HEK293 (cell line): ENCODE data around the gene EMC7.

Experiments used
- CTCF ChIA-PET: fragments of 350-600 bp; formaldehyde crosslinking; extraction: SDS; loops from one replicate; lab custom pipeline; 2021; ENCODE audit warnings: antibody characterized with exemption; lab: Yijun Ruan, JAX
- POLR2A ChIA-PET: fragments of 300-600 bp; formaldehyde crosslinking; extraction: SDS; loops from one replicate; lab custom pipeline; 2020; ENCODE audit warnings: antibody characterized with exemption, inconsistent platforms; lab: Yijun Ruan, JAX
- H3K27ac ChIP-seq: fragments of 200-500 bp; sonication (Bioruptor generic); 2 replicates; pipeline ENCODE4 v1.5.1; 2014; ENCODE audit warnings: low read depth, low read length, control low read depth, inconsistent platforms; ENCODE audit errors: extremely low read depth
- H3K36me3 ChIP-seq, 2 experiments: fragments of 200-500 bp in 1 of 2; sonication (Bioruptor generic) in 1 of 2; 1 replicate in 1 of 2; 2 replicates in 1 of 2; pipeline ENCODE4 v1.5.1; 2014 to 2017; ENCODE audit warnings: inconsistent platforms in 2 of 2, low read length in 2 of 2; ENCODE audit not compliant: control insufficient read depth in 2 of 2, insufficient read depth in 1 of 2
- H3K4me1 ChIP-seq: fragments of 200-500 bp; sonication (Bioruptor generic); 2 replicates; pipeline ENCODE4 v1.5.1; 2014; ENCODE audit warnings: mild to moderate bottlenecking, low read length, inconsistent platforms; ENCODE audit not compliant: control insufficient read depth, insufficient read depth
- H3K4me3 ChIP-seq: 2 replicates; pipeline ENCODE4 v1.5.1; 2011; ENCODE audit warnings: low read depth, mild to moderate bottlenecking, control low read depth, low read length, moderate library complexity
- H3K9me3 ChIP-seq: fragments of 200-500 bp; sonication (Bioruptor generic); 2 replicates; pipeline ENCODE4 v1.5.1; 2014; ENCODE audit warnings: low read depth, low read length, inconsistent platforms; ENCODE audit not compliant: control insufficient read depth, insufficient read depth
- BCL11A ChIP-seq: fragments of 450-650 bp; formaldehyde crosslinking; IDR thresholded peaks from 2 replicates; pipeline ENCODE4 v1.5.1; 2016; ENCODE audit warnings: low read depth, missing biosample characterization, missing genetic modification characterization
- KLF7 ChIP-seq: fragments of 450-650 bp; formaldehyde crosslinking; IDR thresholded peaks from 2 replicates; pipeline ENCODE4 v1.5.1; 2016; ENCODE audit warnings: missing biosample characterization, missing genetic modification characterization, borderline replicate concordance
- KLF8 ChIP-seq: fragments of 450-650 bp; formaldehyde crosslinking; IDR thresholded peaks from 2 replicates; pipeline ENCODE4 v1.5.1; 2016; ENCODE audit warnings: missing biosample characterization, missing genetic modification characterization
- REPIN1 ChIP-seq: fragments of 450-650 bp; formaldehyde crosslinking; IDR thresholded peaks from 2 replicates; pipeline ENCODE4 v1.5.1; 2017; ENCODE audit warnings: missing biosample characterization, missing genetic modification characterization, low read depth
- ZBTB48 ChIP-seq: fragments of 450-650 bp; formaldehyde crosslinking; IDR thresholded peaks from 2 replicates; pipeline ENCODE4 v1.5.1; 2016; ENCODE audit warnings: missing biosample characterization, missing genetic modification characterization
- ZNF133 ChIP-seq: fragments of 450-650 bp; formaldehyde crosslinking; IDR thresholded peaks from 2 replicates; pipeline ENCODE4 v1.5.1; 2016; ENCODE audit warnings: missing biosample characterization, missing genetic modification characterization
- ZNF140 ChIP-seq: fragments of 450-650 bp; formaldehyde crosslinking; IDR thresholded peaks from 2 replicates; pipeline ENCODE4 v1.5.1; 2016; ENCODE audit warnings: missing biosample characterization, missing genetic modification characterization
- ZNF175 ChIP-seq: fragments of 450-650 bp; formaldehyde crosslinking; IDR thresholded peaks from 2 replicates; pipeline ENCODE4 v1.5.1; 2016; ENCODE audit warnings: missing biosample characterization, missing genetic modification characterization
- ZNF211 ChIP-seq: fragments of 450-650 bp; formaldehyde crosslinking; IDR thresholded peaks from 2 replicates; pipeline ENCODE4 v1.5.1; 2016; ENCODE audit warnings: low read depth, missing biosample characterization, missing genetic modification characterization
- ZNF394 ChIP-seq: fragments of 450-650 bp; formaldehyde crosslinking; IDR thresholded peaks from 2 replicates; pipeline ENCODE4 v1.5.1; 2016; ENCODE audit warnings: missing biosample characterization, missing genetic modification characterization, mild to moderate bottlenecking, moderate library complexity, borderline replicate concordance
- ZNF473 ChIP-seq: fragments of 450-650 bp; formaldehyde crosslinking; IDR thresholded peaks from 2 replicates; pipeline ENCODE4 v1.5.1; 2017; ENCODE audit warnings: missing biosample characterization, missing genetic modification characterization
- ZNF510 ChIP-seq: fragments of 450-650 bp; formaldehyde crosslinking; IDR thresholded peaks from 2 replicates; pipeline ENCODE4 v1.5.1; 2018; ENCODE audit warnings: mild to moderate bottlenecking, missing genetic modification characterization, missing biosample characterization; ENCODE audit not compliant: insufficient replicate concordance
- ZNF600 ChIP-seq: fragments of 450-650 bp; formaldehyde crosslinking; IDR thresholded peaks from 2 replicates; pipeline ENCODE4 v1.5.1; 2016; ENCODE audit warnings: missing biosample characterization, missing genetic modification characterization
- ZNF621 ChIP-seq: fragments of 450-650 bp; formaldehyde crosslinking; IDR thresholded peaks from 2 replicates; pipeline ENCODE4 v1.5.1; 2017; ENCODE audit warnings: missing biosample characterization, missing genetic modification characterization
- ZNF701 ChIP-seq: fragments of 450-650 bp; formaldehyde crosslinking; IDR thresholded peaks from 2 replicates; pipeline ENCODE4 v1.5.1; 2016; ENCODE audit warnings: missing biosample characterization, missing genetic modification characterization
- TF ChIP-seq, protein P1 (sequence below): fragments of 450-650 bp; formaldehyde crosslinking; IDR thresholded peaks from 2 replicates; pipeline ENCODE4 v1.5.1; 2017; ENCODE audit warnings: missing biosample characterization, missing genetic modification characterization
- TF ChIP-seq, protein P2 (sequence below): fragments of 450-650 bp; IDR thresholded peaks from 2 replicates; pipeline ENCODE4 v1.5.1; 2018; ENCODE audit warnings: missing biosample characterization, missing genetic modification characterization
- TF ChIP-seq, protein P3 (sequence below): fragments of 450-650 bp; formaldehyde crosslinking; IDR thresholded peaks from 2 replicates; pipeline ENCODE4 v1.5.1; 2016; ENCODE audit warnings: missing biosample characterization, missing genetic modification characterization, low read depth
- TF ChIP-seq, protein P4 (sequence below): fragments of 450-650 bp; formaldehyde crosslinking; IDR thresholded peaks from 2 replicates; pipeline ENCODE4 v1.5.1; 2016; ENCODE audit warnings: missing biosample characterization, missing genetic modification characterization, low read depth
- TF ChIP-seq, protein P5 (sequence below): sonication (generic); formaldehyde crosslinking; IDR thresholded peaks from 2 replicates; pipeline ENCODE4 v1.8.1; 2022; ENCODE audit warnings: mild to moderate bottlenecking, moderate library complexity, missing genetic modification reagents
- TF ChIP-seq, protein P6 (sequence below): fragments of 450-650 bp; formaldehyde crosslinking; IDR thresholded peaks from 2 replicates; pipeline ENCODE4 v1.5.1; 2016; ENCODE audit warnings: missing biosample characterization, missing genetic modification characterization

EMC7 gene

DNA sequence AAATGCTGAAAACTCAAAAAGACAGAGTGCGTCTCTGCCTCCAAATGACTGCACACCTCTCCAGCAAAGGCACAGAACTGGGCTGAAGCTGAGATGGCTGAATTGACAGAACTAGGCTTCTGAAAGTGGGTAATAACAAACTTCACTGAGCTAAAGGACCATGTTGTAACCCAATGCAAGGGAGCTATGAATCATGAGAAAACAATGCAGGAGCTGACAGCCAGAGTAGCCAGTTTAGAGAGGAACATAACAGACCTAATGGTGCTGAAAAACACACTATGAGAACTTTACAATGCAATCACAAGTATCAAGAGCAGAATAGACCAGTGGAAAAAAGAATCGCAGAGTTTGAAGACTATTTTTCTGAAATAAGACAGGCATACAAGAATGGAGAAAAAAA is 52.5 kb downstream of the EMC7 start (continued):
- TF ChIP-seq, protein P1, sequence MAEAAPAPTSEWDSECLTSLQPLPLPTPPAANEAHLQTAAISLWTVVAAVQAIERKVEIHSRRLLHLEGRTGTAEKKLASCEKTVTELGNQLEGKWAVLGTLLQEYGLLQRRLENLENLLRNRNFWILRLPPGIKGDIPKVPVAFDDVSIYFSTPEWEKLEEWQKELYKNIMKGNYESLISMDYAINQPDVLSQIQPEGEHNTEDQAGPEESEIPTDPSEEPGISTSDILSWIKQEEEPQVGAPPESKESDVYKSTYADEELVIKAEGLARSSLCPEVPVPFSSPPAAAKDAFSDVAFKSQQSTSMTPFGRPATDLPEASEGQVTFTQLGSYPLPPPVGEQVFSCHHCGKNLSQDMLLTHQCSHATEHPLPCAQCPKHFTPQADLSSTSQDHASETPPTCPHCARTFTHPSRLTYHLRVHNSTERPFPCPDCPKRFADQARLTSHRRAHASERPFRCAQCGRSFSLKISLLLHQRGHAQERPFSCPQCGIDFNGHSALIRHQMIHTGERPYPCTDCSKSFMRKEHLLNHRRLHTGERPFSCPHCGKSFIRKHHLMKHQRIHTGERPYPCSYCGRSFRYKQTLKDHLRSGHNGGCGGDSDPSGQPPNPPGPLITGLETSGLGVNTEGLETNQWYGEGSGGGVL (tag by site-specific recombination): no peak
- TF ChIP-seq, protein P2, sequence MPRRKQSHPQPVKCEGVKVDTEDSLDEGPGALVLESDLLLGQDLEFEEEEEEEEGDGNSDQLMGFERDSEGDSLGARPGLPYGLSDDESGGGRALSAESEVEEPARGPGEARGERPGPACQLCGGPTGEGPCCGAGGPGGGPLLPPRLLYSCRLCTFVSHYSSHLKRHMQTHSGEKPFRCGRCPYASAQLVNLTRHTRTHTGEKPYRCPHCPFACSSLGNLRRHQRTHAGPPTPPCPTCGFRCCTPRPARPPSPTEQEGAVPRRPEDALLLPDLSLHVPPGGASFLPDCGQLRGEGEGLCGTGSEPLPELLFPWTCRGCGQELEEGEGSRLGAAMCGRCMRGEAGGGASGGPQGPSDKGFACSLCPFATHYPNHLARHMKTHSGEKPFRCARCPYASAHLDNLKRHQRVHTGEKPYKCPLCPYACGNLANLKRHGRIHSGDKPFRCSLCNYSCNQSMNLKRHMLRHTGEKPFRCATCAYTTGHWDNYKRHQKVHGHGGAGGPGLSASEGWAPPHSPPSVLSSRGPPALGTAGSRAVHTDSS (tag by site-specific recombination): no peak
- no peak for TF ChIP-seq KLF8
- TF ChIP-seq ZNF600 (tag by site-specific recombination): no peak

DNA sequence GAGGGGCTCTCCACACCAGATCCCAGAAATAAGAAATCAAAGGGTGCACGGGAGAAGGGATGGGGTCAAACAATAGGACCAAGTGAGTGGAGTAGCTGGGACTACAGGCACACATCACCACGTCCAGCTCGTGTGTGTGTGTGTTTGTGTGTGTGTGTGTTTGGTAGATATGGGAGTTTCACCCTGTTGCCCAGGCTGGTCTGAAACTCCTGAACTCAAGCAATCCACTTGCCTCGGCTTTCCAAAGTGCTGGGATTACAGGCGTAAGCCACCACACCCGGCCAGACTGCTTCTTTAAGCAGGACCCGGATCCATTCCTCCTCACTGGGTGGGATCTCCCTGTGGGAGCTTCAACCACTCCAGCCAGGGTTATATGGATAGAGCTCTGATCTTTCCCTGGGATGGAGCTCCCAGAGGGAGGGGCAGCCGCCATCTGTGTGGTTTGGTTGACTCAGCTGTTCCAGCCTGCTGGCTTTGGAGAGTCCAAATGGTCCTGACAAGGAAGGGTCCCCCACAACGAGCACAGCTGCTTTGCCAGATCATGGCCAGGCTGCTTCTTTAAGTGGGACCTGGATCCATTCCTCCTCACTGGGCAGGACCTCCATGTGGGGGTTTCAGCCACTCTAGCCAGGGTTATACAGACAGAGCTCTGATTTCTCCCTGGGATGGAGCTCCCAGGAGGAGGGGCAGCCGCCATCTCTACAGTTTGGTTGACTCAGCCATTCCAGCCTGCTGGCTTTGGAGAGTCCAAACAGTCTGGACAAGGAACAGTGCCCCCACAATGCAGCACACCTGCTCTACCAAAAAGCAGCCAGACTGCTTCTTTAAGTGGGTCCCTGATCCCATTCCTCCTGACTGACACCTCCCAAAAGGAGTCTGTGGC is 53.5 kb downstream of the EMC7 start:
- Histone ChIP-seq H3K27ac (no peak overlapping the region), H3K9me3 (no peaks in the 10 kb centered on the region), H3K36me3 (no peaks in the 10 kb centered on the region), H3K4me1 (no peaks in the 10 kb centered on the region), H3K4me3 (no peak overlapping the region)
- TF ChIP-seq ZNF621 (tag by site-specific recombination) (no peak), ZNF133 (no peak), ZNF394 (tag by site-specific recombination) (peak; percentile 28; the same call in 1 of the 2 replicates), ZNF510 (tag by site-specific recombination) (no peak)
- POLR2A ChIA-PET: no interaction called here
- CTCF ChIA-PET: interaction anchor here (1.0 kb wide), 1 partner anchor 14 kb away, joined by 4 read pairs; no protein-coding TSS in a partner anchor

DNA sequence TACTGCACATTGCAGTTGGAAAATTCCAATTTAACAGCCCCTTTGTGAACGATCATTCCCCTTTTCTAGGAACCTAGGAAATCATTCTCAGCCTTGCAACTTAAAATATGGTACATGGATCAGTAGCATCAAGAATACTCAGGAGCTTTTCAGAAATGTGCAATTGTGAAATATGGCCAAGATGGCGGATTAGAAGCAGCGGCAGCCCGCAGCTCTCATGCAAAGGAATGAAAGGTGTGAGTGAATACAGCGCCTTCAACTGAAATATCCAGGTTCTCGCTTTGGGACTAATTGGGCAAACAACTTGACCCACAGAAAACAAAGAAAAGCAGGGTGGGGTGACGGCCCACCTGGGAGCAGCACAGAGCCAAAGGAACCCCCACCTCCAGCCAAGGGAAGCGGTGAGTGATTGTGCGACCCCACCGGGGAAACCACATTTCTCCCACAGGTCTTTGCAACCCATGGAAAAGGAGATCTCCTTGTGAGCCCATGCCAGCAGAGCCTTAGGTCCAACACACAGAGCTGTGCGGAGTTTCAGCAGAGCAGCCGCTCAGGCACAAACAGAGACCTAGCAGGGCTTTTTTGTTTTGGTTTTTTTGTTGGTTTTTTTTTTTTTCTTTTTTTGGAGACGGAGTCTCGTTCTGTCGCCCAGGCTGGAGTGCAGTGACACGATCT is 55.1 kb downstream of the EMC7 start:
- ChIA-PET POLR2A (no interaction called here), CTCF (interaction anchor here (0.6 kb wide), 2 partner anchors 55 to 309 kb away, joined by 3 to 6 read pairs; no protein-coding TSS in a partner anchor)
- Histone ChIP-seq H3K4me3 (no peak overlapping the region), H3K9me3 (no peaks in the 10 kb centered on the region), H3K36me3 (no peaks in the 10 kb centered on the region), H3K27ac (no peak overlapping the region), H3K4me1 (no peaks in the 10 kb centered on the region)
- TF ChIP-seq ZNF140 (tag by site-specific recombination) (no peak), ZNF701 (tag by site-specific recombination) (no peak), KLF7 (tag by site-specific recombination) (no peak), ZNF621 (tag by site-specific recombination) (no peak), ZNF175 (no peak), ZNF473 (tag by site-specific recombination) (no peak), ZNF211 (tag by site-specific recombination) (no peak), REPIN1 (tag by site-specific recombination) (no peak), ZBTB48 (no peak), BCL11A (tag by site-specific recombination) (no peak)
- TF ChIP-seq, protein P3, sequence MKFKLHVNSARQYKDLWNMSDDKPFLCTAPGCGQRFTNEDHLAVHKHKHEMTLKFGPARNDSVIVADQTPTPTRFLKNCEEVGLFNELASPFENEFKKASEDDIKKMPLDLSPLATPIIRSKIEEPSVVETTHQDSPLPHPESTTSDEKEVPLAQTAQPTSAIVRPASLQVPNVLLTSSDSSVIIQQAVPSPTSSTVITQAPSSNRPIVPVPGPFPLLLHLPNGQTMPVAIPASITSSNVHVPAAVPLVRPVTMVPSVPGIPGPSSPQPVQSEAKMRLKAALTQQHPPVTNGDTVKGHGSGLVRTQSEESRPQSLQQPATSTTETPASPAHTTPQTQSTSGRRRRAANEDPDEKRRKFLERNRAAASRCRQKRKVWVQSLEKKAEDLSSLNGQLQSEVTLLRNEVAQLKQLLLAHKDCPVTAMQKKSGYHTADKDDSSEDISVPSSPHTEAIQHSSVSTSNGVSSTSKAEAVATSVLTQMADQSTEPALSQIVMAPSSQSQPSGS (tag by site-specific recombination): no peak
- TF ChIP-seq, protein P4, sequence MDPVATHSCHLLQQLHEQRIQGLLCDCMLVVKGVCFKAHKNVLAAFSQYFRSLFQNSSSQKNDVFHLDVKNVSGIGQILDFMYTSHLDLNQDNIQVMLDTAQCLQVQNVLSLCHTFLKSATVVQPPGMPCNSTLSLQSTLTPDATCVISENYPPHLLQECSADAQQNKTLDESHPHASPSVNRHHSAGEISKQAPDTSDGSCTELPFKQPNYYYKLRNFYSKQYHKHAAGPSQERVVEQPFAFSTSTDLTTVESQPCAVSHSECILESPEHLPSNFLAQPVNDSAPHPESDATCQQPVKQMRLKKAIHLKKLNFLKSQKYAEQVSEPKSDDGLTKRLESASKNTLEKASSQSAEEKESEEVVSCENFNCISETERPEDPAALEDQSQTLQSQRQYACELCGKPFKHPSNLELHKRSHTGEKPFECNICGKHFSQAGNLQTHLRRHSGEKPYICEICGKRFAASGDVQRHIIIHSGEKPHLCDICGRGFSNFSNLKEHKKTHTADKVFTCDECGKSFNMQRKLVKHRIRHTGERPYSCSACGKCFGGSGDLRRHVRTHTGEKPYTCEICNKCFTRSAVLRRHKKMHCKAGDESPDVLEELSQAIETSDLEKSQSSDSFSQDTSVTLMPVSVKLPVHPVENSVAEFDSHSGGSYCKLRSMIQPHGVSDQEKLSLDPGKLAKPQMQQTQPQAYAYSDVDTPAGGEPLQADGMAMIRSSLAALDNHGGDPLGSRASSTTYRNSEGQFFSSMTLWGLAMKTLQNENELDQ: no peak
- TF ChIP-seq, protein P5, sequence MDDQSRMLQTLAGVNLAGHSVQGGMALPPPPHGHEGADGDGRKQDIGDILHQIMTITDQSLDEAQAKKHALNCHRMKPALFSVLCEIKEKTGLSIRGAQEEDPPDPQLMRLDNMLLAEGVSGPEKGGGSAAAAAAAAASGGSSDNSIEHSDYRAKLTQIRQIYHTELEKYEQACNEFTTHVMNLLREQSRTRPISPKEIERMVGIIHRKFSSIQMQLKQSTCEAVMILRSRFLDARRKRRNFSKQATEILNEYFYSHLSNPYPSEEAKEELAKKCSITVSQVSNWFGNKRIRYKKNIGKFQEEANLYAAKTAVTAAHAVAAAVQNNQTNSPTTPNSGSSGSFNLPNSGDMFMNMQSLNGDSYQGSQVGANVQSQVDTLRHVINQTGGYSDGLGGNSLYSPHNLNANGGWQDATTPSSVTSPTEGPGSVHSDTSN: no peak
- TF ChIP-seq, protein P6, sequence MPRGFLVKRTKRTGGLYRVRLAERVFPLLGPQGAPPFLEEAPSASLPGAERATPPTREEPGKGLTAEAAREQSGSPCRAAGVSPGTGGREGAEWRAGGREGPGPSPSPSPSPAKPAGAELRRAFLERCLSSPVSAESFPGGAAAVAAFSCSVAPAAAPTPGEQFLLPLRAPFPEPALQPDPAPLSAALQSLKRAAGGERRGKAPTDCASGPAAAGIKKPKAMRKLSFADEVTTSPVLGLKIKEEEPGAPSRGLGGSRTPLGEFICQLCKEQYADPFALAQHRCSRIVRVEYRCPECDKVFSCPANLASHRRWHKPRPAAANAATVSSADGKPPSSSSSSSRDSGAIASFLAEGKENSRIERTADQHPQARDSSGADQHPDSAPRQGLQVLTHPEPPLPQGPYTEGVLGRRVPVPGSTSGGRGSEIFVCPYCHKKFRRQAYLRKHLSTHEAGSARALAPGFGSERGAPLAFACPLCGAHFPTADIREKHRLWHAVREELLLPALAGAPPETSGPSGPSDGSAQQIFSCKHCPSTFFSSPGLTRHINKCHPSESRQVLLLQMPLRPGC: no peak
